Activated CD8-positive, alpha-beta memory T cell treated with anti-CD3 and anti-CD28 coated beads, Interleukin-2, amount 50 U/mL, for 24 hours (primary cell): Measurements from ENCODE around the gene DISC1.
"Not testable (repeated sequence)": the region's sequence is repeated elsewhere in the genome, so short reads cannot be mapped to it uniquely, and the experiment has no call there.

ENCODE experiments used
- DNase-seq: peaks from one replicate; pipeline ENCODE4 v3.0.0-alpha.2; 2020; ENCODE audit errors: extremely low read depth

The DISC1 gene

DNA sequence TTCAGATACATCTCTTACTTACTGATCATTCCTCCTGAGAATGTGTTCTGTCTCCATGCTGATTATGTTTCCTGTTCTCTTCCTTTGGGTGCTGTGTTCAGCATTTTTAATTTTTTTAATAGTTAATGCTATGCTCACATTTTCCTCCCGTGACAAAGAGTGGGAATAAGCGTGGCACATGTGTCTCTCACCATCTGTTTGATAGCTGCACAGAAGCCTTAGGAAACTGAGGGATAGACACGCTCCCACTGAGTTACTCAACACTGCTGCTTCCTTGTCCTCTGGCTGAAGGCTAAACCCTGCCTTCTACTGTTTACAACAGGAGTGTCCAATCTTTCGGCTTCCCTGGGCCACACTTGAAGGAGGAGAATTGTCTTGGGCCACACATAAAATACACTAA is 264.2 kb downstream of the DISC1 start:
- DNase-seq: no peak

DNA sequence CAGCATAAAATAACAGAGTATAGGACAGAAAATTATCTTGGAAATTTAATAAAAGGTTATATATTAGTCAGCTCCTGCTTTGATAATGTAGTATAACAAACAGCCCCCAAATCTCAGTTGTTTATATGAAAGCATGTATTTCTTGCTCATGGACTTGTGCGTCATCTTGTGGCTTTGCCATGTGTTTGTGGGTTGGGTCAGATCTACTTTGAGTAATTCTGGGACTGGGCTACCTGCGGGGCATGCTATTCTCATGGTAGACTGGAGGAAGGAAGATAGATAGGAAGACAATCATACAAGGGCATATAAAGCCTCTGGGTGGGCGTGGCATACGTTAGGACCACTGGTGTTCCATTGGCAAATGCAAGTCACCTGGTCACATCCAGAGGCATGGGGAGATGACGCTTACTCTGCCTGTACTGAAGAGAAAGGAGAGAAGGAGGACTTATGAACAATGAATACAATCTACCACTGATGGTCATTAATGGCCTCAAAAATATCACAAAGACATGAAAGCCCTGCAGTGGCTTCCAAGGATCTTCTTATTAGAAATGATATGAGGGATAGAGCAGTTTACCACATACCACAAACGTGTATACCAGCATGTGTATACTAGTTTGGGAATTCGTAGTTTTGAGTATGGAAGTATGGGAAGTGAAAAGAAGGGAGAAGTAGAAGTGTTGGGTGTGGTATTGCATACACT is 267.0 kb downstream of the DISC1 start:
- DNase-seq: no peak

DNA sequence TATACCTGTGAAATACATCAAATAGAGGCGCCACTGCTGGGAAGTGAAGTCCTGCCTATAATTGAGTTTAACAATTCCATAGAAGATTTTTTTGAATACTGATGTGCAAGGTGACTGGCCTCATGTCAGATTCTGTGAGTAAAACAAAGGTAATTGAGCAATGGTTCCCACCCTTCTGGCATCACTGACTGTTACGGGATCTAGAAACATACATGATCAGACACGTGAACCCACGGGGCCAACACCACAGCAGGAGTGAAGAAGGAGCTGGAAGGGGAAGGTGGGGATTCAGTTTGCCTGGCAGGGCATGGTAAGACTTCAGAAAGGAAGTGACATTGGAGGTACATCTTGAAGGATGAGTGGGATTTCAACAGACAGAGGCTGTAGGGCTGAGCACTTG is 270.2 kb downstream of the DISC1 start:
- no peak for DNase-seq

DNA sequence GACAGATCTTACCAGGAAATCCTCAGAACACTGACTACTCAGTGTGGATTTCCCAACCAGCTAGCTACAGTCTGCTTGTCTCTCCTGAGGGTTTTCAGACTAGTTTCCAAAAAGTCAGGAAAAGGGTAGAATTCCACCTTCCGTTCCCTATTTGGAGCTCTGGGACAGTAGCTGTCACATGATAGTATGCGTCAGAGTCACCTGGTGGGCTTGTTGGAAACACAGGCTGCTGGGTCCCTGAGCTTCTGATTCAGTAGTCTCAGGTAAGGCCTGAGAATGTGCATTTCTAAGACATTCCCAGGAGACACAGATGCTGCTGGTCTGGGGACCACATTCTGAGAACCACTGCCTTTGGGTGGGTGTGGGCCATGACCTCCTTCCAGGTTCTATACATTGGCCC is 272.5 kb downstream of the DISC1 start:
- no peak for DNase-seq

DNA sequence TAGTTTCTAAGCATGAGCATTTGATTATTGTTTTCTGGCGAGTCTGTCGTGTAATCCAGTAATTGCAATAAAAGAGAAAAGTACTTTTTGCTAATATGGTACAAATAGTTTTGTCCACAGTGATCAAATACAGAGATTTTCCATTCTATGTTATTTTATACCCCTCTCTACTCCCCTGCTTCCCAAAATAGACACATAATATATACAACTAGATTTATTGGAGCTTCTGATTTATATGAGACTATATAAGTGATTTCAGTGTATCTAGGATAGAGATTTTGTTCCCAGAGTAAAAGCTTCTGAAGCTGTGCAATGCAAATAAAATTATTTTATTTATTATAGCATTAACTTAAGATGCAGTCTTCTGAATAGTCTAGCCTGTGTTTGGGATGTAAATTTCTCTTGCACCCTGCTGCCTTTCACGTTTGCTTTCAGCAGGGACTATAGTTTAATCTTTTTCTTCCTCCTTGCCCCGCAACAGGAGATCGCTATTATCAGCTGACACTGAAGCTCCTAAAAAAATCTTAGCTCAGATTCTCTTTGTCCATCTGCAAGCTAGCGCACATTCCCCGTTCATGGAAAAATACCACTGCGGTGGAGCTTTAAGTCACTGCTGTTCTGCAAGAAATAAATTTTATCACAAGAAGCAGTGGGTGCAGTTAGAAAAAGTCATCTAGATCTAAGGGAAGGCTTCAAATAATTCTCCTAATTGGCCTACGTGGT is 273.3 kb downstream of the DISC1 start:
- DNase-seq: no peak

DNA sequence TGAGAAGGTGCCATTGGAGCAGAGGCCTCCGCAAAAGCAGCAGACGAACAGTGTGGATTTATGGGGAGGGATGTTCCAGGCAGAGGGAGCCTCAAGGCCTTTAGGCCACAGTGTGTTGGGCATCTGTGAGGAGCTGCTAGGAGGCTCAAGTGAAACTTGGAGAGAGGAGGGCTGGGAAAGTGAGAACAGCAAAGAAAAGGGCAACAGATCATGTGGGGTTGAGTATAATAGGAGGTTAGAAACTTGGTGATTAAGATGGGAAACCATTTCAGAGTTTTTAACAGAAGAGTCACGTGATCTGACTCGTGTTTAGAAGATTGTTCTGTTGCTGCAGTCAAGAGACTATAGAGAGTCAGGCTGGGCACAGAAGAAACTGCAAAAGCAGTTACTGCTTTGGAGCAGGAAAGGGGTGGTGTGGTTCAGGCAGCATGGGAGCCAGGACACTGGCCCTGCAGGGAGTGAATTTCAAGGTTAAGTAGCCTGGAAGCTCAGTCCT is 277.0 kb downstream of the DISC1 start:
- no peak for DNase-seq

DNA sequence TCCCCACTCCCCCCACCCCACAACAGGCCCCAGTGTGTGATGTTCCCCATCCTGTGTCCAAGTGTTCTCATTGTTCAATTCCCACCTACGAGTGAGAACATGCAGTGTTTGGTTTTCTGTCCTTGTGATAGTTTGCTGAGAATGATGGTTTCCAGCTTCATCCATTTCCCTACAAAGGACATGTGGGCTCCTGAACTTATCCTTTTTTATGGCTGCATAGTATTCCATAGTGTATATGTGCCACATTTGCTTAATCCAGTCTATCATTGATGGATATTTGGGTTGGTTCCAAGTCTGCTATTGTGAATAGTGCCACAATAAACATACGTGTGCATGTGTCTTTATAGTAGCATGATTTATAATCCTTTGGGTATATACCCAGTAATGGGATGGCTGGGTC is 280.7 kb downstream of the DISC1 start:
- not testable (repeated sequence) for DNase-seq

DNA sequence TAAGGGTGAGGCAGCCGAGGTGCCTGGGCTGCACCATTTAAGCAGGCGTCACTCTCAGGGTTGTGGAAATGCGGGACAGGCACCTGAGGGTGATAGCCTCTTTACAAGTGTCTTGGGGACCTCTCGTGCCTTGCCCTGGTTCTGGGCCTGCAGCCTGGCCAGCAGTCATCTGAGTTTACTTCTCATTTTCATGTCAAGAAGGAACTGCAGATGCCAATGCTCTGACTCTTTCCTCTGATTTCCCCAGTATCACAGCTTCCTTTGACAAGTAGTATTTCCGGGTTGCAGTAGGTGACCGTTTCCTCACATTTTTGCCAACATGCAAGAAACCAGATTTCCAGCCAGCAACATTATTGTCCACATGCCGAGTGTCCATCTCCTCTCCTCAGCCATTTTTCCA is 286.9 kb downstream of the DISC1 start:
- DNase-seq: no peak

DNA sequence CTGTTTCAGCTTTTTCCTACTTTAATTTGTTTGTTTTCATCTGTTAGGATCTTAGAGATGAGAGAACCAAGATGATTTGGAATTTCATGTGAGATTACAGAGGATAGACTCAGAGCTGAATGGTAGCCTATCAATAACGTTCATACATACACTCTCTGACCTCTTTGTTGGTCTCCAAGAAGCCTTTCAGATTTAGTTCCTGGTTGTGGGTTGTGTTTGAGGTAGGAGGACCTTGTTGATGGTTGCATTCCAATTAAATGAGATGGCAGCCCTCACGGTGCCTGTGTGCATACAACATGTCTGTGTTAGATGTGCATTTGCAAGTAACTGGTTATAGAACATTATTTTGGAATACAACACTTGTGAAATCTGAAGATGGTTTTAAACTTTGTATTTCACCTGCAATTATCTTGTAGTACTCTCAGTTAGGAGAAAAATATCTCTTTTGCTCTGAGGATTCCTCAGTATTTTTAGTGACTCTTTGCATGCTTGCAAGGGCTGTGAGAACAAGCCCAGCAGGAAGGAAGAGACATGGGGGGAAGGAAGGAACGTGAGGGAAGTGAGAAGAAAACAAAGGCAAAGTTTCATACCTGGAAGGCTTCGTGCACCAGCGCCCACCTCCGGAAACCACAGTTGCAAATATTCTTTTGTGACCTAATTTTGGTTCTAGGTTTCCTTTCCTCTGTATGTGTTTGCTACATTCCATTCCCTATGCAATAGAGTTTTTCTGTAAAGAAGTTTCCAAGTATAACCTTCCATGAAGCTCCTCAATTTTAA is 291.8 kb downstream of the DISC1 start:
- DNase-seq: no peak

DNA sequence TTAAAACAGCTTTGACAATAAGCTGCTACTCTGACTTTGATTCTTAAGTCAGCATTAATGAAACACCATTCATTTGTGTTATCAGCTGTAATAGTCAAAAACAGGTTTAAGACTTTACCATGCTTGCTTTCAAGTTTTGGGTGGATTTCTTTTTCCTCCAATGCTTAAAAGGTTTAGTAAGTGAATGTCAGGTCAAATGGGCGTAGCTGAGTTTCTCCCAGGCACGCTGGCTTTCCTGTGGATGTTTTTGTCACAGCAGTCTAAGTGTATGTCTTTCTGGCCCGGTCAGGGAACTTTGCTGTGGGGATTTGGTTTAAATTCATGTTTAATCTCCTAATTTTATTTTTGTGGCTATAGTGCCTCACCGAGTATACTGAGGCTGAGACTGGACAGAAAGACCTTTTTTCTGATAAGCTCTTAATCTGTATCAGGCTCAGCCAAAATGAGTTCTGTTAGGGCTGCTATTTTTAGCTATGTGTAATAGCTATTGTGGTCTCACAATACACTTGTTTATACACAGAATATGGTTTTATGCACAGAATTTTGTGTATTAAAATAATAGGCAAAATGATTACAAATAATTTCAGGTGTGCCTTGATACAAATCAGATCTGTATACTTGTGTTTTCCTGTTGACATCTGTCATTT is 292.8 kb downstream of the DISC1 start:
- DNase-seq: no peak

DNA sequence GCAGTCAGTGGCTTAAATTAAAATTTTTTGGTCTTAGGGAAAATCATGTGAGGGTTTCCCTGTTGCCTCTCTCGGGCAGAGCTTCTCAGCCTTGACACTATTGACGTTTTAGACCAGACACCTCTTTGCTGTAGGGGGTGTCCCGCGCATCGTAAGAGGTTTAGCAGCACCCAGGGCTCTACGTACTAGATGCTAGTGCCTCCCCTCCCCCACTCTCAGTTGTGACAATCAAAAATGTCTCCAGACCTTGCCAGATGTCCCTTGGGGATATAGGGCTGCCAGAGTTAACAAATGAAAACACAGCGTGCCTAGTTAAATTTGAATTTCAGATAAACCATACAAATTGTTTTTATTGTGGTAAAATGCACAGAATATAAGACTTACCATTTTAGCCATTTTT is 293.3 kb downstream of the DISC1 start:
- DNase-seq: no peak

DNA sequence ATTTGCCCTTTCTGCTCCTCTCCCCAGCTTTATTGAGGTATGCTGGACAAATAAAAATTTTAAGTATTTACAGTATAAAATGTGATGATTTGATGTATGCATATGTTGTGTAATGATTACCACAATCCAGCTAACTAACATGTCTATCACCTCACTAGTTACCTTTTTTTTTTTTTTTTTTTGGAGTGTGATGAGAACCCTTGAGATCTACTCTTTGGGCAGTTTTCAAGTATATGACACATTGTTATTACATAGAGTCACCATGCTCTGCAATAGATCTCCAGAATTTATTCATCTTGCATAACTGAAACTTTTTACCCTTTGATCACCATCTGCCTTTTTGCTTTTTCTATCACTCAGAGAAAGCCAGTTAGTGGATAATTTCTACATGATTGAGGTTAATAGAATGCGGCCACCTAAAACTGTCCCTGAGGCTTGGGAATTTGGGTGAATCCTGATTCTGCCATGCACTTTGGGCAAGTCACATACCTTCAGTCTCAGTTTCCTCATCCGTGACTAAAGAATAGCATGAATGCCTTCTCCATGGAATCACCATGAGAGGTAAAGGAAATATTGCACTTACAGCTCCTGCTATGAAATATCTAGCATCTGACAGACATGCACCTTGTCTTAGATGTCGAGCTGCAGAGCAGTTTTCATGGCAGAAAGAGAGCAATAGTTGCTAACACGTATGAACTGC is 295.2 kb downstream of the DISC1 start:
- no peak for DNase-seq

DNA sequence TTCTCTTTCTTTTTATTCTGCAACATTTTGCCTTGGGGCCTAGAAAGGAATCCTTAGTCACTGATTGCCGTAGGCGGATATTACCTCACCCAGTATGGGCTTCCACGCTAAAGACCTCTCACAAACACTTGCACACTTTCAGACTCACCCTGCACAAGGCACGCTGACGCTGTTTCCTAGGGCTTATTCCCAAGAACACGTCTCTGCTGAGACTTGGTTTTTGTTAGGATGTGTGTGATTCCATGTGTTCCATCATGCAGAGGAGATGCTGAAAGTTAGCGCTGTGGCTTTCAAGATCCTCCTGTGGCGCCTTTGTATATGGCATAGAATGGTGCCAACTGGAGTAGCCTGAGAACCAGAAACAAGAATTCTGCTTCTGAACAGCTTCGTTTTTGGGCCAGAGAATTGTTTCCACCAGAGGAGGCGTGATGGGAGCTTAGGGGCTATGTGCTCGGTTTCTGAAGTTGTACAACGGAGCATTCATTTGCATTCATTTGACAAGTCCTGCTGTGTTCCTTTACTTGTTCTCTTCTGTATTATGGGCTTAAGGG is 297.0 kb downstream of the DISC1 start:
- DNase-seq: no peak

DNA sequence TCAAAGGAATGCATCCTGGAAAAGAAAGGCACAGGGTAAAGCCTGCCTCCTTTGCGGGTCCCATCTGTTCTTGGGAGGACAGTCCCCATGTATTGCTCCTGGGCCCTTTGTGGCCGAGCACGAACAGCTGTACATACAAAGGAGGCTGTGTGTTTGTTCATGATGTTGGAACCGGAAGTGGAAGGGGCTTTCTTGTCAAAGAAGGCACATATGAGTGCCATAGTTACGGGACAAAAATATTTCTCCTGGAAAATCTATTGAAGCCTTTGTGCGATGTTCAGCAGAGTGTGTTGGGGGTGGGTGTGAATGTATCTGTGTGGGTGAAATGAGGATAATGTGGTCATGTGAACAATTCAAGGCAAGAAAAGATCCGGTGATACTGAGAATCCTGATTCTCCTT is 297.6 kb downstream of the DISC1 start:
- no peak for DNase-seq

DNA sequence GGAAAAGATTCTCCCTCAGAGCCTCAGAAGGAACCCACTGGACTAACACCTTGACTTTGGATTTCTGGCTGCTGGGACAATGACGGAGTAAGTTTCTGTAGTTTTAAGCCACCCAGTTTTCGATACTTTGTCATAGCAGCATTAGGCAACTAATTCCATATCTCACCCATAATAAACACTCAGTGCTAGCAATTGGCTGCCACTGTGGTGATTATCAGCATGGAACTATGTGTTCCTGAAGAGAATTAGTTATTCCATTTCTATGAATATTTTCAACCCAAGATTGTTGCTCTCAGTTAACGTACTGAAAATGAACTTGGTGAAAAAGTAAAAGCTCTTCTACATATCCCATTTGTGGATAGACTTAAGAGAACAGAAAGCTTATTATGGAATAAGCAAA is 299.3 kb downstream of the DISC1 start:
- no peak for DNase-seq

DNA sequence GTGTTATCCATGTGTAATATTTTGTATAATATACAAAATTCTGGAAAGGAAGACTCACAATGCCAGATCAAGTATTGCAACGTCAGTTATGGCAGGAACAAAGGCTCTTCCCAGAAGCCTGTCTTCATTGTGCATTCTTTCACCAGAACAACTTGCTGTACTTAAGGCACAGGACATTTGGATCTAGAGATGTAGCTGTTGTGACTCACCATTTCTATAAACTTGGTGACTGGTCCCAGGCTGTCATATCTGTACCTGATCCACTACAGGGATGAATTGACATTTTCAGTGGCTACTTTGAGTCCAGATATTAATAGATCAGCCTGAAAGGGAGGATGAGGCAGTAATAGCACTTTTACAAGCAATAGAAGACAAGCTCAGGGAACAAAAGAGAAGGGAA is 299.8 kb downstream of the DISC1 start:
- no peak for DNase-seq

DNA sequence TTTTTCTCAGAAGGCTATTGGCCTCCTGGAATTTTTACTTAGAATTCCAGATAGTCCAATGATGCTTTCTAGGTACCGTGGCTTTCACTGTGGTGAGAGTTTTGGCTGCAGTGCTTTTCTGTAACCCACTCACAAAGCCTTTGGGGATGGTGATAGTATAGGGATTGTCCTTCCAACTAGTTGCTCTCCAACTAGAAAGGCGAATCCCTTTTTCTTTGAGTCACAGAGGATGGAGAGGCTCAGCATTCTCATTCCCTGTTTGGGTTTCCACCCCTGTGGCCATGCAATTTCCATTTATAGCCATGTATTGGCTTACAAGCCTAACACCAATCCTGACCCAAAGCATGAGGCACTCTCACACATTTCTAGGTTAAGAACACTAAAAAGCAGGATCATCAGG is 300.3 kb downstream of the DISC1 start:
- DNase-seq: no peak

DNA sequence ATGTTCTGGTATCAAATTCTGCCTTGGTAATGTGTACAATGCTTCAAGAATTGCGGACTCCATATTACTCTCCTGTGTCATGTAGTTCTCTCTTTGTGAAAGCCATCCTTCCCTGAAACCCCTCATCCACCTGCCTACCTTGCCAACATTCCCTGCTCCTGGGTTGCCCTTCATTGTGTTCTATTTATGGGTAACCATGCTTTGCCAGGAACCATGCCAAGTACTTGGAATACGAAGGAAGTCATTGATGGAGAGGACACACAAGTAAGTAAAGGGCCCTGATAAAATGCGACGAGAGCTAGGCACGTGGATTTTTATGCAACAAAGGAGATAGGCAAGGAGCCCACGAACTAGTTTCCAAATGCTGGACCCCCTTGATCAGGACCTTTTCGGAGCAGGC is 300.8 kb downstream of the DISC1 start:
- no peak for DNase-seq

DNA sequence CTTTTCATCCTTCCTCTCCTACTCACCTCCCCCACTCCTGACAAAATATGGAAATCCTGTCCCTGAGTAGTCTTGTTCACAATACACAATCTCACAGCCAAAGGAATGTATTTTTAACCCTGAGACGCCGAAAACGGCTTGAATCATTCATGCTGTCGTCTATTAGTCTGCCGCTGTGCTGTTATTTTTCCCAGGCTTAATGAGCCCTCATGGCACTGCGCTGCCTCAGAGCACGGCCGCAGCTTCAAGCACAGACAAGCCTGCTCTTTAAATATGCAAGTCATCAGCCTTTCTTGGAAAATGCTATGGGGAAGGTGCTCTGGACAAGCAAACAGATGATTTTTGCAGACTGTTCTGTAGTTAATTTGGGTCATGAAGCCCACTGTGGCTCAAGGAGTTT is 302.7 kb downstream of the DISC1 start:
- DNase-seq: no peak

DNA sequence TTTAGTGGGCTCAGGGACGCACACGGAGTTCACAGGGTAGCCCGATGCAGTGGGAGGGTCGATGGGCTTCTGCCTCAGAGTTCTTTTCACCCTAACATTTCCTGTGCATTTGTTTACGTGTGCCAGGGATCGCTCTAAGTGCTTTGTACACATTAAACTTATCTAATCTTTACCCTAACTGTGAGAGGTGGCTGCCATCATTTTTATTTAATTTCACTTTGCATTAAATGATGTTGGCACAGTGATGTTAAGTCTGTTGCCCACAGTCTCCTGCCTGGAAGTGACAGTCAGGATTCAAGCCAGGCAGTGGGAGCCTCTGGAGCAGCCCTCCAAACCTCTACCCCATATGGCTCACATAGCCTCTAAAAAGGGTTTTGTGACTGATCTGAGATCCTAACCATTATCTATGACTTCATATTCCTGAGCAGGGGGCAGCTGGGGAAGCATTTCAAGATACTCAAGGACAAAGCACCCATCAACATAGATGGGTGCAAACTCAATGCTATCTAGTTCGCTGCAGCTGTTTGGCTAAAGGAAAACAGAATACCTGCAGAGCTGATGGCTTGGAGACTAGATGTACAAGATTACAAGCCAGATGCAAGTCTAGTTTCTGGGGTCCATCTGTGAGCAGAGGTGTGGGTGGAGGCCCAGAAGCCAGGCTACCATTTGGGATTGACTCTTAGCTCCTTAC is 303.8 kb downstream of the DISC1 start:
- no peak for DNase-seq

DNA sequence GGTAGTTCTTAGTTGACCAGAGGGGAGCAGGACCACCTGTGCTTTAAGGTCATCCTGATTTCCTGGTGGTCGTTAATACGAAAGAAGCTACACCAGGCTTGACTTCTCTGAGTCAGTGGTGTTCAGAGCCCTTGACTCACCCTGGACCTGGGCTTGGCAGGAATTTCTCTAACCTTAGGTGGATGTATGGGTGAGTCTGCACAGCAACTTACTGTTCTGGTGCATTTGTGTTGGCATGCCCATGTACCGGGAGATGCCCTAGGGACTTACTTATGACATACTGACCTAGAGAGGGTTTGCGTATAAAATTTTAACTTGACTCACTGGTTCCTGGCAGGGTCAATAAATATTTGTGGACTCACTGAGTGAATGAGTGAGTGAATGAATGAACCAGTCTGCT is 304.6 kb downstream of the DISC1 start:
- DNase-seq: no peak
